Ovary (tissue), 3 donors: ENCODE measurements around the gene LRRC36.

Source experiments
- CTCF ChIP-seq, 3 donors: fragments of 450-650 bp in 2 of 3; fragments of 200-600 bp in 1 of 3; IDR thresholded peaks; one replicate each; pipeline versions ENCODE4 v1.5.1 to v1.8.0; 2016 to 2022; ENCODE audit warnings: antibody characterized with exemption in 3 of 3, mild to moderate bottlenecking in 1 of 3
- POLR2A ChIP-seq: fragments of 450-650 bp; IDR thresholded peaks from one replicate; pipeline ENCODE4 v1.6.1; 2017; ENCODE audit warnings: antibody characterized with exemption, mild to moderate bottlenecking, moderate library complexity
- donor health status: DM: no; HTN: no; CAD: no.

- TF ChIP-seq CTCF (IDR thresholded peaks at IDR 0.05) (no peak), POLR2A (no peak)
These were observed 38.7 kb upstream of the LRRC36 start for GRCh38 chr16:67287960-67288359.
